ENCODE results near the gene P2RX1.

GRCh38 chr17:3914312-3914670 is 2.0 kb downstream of the P2RX1 start:
- TF ChIP-seq CTCF (IDR thresholded peaks at IDR 0.05): no peak
- no peak for TF ChIP-seq POLR2A (IDR thresholded peaks at IDR 0.05)
